PC-9 (cell line): ENCODE results near the gene RXRB.

Experiments used
- EZH2 ChIP-seq: fragments of 200-600 bp; sonication (generic); IDR thresholded peaks from 2 replicates; pipeline ENCODE4 v1.8.0; 2017; ENCODE audit warnings: antibody characterized with exemption, low read depth
- TF ChIP-seq, protein P1 (sequence below): fragments of 200-600 bp; sonication (generic); conservative IDR thresholded peaks from 2 replicates; pipeline ENCODE4 v1.6.1; 2017; ENCODE audit warnings: mixed run types, antibody characterized with exemption, mild to moderate bottlenecking, moderate library complexity

DNA sequence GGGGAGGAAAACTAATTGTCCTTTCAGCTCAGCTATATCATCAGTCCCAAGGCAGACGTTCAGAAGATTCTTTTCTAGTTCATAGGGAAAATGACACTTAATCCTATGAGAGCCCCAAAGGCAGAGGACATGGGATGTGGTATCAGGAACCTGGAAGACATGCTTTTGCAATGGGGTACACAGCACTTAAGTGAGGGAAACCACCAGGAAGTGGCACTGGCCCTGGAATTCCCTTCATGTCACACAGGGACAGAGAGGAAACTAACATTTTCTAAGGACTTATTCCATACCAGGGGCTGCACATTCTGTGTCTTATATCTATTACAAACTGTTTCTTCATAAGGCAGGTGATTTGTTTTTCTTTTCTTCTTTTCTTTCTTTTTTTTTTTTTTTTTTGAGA is 43.0 kb upstream of the RXRB start:
- TF ChIP-seq, protein P1, sequence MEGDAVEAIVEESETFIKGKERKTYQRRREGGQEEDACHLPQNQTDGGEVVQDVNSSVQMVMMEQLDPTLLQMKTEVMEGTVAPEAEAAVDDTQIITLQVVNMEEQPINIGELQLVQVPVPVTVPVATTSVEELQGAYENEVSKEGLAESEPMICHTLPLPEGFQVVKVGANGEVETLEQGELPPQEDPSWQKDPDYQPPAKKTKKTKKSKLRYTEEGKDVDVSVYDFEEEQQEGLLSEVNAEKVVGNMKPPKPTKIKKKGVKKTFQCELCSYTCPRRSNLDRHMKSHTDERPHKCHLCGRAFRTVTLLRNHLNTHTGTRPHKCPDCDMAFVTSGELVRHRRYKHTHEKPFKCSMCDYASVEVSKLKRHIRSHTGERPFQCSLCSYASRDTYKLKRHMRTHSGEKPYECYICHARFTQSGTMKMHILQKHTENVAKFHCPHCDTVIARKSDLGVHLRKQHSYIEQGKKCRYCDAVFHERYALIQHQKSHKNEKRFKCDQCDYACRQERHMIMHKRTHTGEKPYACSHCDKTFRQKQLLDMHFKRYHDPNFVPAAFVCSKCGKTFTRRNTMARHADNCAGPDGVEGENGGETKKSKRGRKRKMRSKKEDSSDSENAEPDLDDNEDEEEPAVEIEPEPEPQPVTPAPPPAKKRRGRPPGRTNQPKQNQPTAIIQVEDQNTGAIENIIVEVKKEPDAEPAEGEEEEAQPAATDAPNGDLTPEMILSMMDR, result no peak
- no peak for TF ChIP-seq EZH2
